Astrocyte (in vitro differentiated cells and primary cell): ENCODE data around the gene EPHB2. TPM values are rescaled to one million over a fixed set of nuclear protein-coding genes. Genes with fewer than 3 reads are reported as not detected.

Experiments
- DNase-seq: peaks from one replicate; pipeline ENCODE4 v3.0.0-alpha.2; 2010; ENCODE audit warnings: low read depth
- FAIRE-seq: peaks from 2 replicates; lab custom pipeline; 2011; peaks lifted over from hg19 to GRCh38; lab: Jason Lieb, UNC
- H2AFZ ChIP-seq: 2 replicates; pipeline ENCODE4 v1.6.0; 2012; ENCODE audit warnings: low read depth, low read length, inconsistent platforms
- H3K27ac ChIP-seq: 2 replicates; pipeline ENCODE4 v1.5.1; 2011; ENCODE audit warnings: low read depth, low read length, inconsistent platforms
- H3K27me3 ChIP-seq: 2 replicates; pipeline ENCODE4 v1.6.0; 2011; ENCODE audit warnings: low read length, inconsistent platforms; ENCODE audit not compliant: insufficient read depth
- H3K36me3 ChIP-seq: 2 replicates; pipeline ENCODE4 v1.5.1; 2011; ENCODE audit warnings: low read length, inconsistent platforms; ENCODE audit not compliant: insufficient read depth
- H3K4me1 ChIP-seq: 2 replicates; pipeline ENCODE4 v1.5.1; 2011; ENCODE audit warnings: low read length, inconsistent platforms; ENCODE audit not compliant: insufficient read depth
- H3K4me2 ChIP-seq: 2 replicates; pipeline ENCODE4 v1.6.0; 2012; ENCODE audit warnings: low read length, inconsistent platforms
- H3K4me3 ChIP-seq: 2 replicates; pipeline ENCODE4 v1.5.1; 2011; ENCODE audit warnings: low read depth, mild to moderate bottlenecking, low read length, inconsistent platforms; ENCODE audit not compliant: insufficient read depth
- H3K79me2 ChIP-seq: 2 replicates; pipeline ENCODE4 v1.6.0; 2012; ENCODE audit warnings: mild to moderate bottlenecking, low read length, inconsistent platforms; ENCODE audit not compliant: insufficient read depth
- H3K9ac ChIP-seq: 2 replicates; pipeline ENCODE4 v1.6.0; 2012; ENCODE audit warnings: mild to moderate bottlenecking, low read length, inconsistent platforms
- H3K9me3 ChIP-seq: 2 replicates; pipeline ENCODE4 v1.5.1; 2012; ENCODE audit warnings: low read depth, mild to moderate bottlenecking, low read length, inconsistent platforms; ENCODE audit not compliant: insufficient read depth
- H4K20me1 ChIP-seq: 2 replicates; pipeline ENCODE4 v1.6.0; 2012; ENCODE audit warnings: low read length, inconsistent platforms; ENCODE audit not compliant: insufficient read depth
- H3K27ac Mint-ChIP-seq: one replicate; pipeline ENCODE4 v1.8.0; 2021; ENCODE audit warnings: mild to moderate bottlenecking, mixed read lengths; ENCODE audit not compliant: unreplicated experiment
- H3K27me3 Mint-ChIP-seq: one replicate; pipeline ENCODE4 v1.8.0; 2021; ENCODE audit warnings: low read depth, mixed read lengths; ENCODE audit not compliant: unreplicated experiment
- H3K36me3 Mint-ChIP-seq: one replicate; pipeline ENCODE4 v1.8.0; 2021; ENCODE audit warnings: low read depth, mixed read lengths; ENCODE audit not compliant: unreplicated experiment
- H3K4me1 Mint-ChIP-seq: one replicate; pipeline ENCODE4 v1.8.0; 2021; ENCODE audit warnings: low read depth, mixed read lengths; ENCODE audit not compliant: unreplicated experiment
- H3K4me3 Mint-ChIP-seq: one replicate; pipeline ENCODE4 v1.8.0; 2021; ENCODE audit warnings: mild to moderate bottlenecking, moderate library complexity, mixed read lengths; ENCODE audit not compliant: unreplicated experiment
- H3K9me3 Mint-ChIP-seq: one replicate; pipeline ENCODE4 v1.8.0; 2021; ENCODE audit warnings: mild to moderate bottlenecking, mixed read lengths; ENCODE audit not compliant: unreplicated experiment
- CTCF ChIP-seq: IDR thresholded peaks from 2 replicates; pipeline ENCODE4 v1.5.1; 2011; ENCODE audit warnings: low read depth, mild to moderate bottlenecking, inconsistent platforms, low read length, moderate library complexity; ENCODE audit not compliant: insufficient read depth
- EZH2 ChIP-seq: IDR thresholded peaks from 2 replicates; pipeline ENCODE4 v1.6.1; 2012; ENCODE audit warnings: mild to moderate bottlenecking, low read length, inconsistent platforms; ENCODE audit not compliant: insufficient read depth
- total RNA-seq: library from RNA; stranded (reverse); gene quantifications from 2 replicates; pipeline ENCODE4 v1.2.1, GENCODE V29; 2021

The EPHB2 gene
- total RNA-seq, 1 donor from 2014 or later: 8.4 TPM

GRCh38 chr1:22801347-22801746, 90.7 kb downstream of the EPHB2 start:
- Histone ChIP-seq H4K20me1 (peaks cover 63% of the 10 kb centered on the region), H3K79me2 (peaks cover 24% of the 10 kb centered on the region), H3K4me2 (no peak overlapping the region), H3K9me3 (no peaks in the 10 kb centered on the region), H3K27ac (no peak overlapping the region), H3K4me3 (no peak overlapping the region), H2AFZ (no peak overlapping the region), H3K36me3 (no peaks in the 10 kb centered on the region), H3K4me1 (peaks cover 7% of the 10 kb centered on the region), H3K27me3 (no peaks in the 10 kb centered on the region), H3K9ac (no peak overlapping the region)
- H3K9me3 Mint-ChIP-seq: no peaks in the 10 kb centered on the region
- H3K27ac Mint-ChIP-seq: no peak overlapping the region
- TF ChIP-seq EZH2 (no peak), CTCF (no peak)
- peaks cover 40% of the 10 kb centered on the region for H3K27me3 Mint-ChIP-seq
- peaks cover 5% of the 10 kb centered on the region for H3K36me3 Mint-ChIP-seq
- H3K4me1 Mint-ChIP-seq: peaks cover 11% of the 10 kb centered on the region
- DNase-seq (no peak), FAIRE-seq (no peak)
- no peak overlapping the region for H3K4me3 Mint-ChIP-seq

- no peak overlapping the region for H3K9ac ChIP-seq
- H3K27ac ChIP-seq: no peak overlapping the region
- DNase-seq: no peak
- no peak overlapping the region for H3K4me2 ChIP-seq
- H3K27ac Mint-ChIP-seq: no peak overlapping the region
- H3K4me3 ChIP-seq: no peak overlapping the region
- peaks cover 7% of the 10 kb centered on the region for H3K4me1 ChIP-seq
- H2AFZ ChIP-seq: no peak overlapping the region
- peaks cover 60% of the 10 kb centered on the region for H4K20me1 ChIP-seq
- no peaks in the 10 kb centered on the region for H3K9me3 ChIP-seq
- H3K36me3 ChIP-seq: no peaks in the 10 kb centered on the region
- peaks cover 40% of the 10 kb centered on the region for H3K27me3 Mint-ChIP-seq
- H3K4me3 Mint-ChIP-seq: no peak overlapping the region
- H3K36me3 Mint-ChIP-seq: peaks cover 5% of the 10 kb centered on the region
- no peak for FAIRE-seq
- peaks cover 11% of the 10 kb centered on the region for H3K4me1 Mint-ChIP-seq
- no peaks in the 10 kb centered on the region for H3K9me3 Mint-ChIP-seq
- H3K27me3 ChIP-seq: no peaks in the 10 kb centered on the region
- no peak for TF ChIP-seq EZH2
- no peak for TF ChIP-seq CTCF
- H3K79me2 ChIP-seq: peaks cover 24% of the 10 kb centered on the region
These were observed 91.1 kb downstream of the EPHB2 start for GRCh38 chr1:22801761-22802160.

- TF ChIP-seq CTCF (no peak), EZH2 (no peak)
- H4K20me1 ChIP-seq: peaks cover 47% of the 10 kb centered on the region
- no peak overlapping the region for H3K27ac ChIP-seq
- H3K36me3 Mint-ChIP-seq: no peaks in the 10 kb centered on the region
- H2AFZ ChIP-seq: no peak overlapping the region
- H3K4me3 ChIP-seq: no peak overlapping the region
- H3K9ac ChIP-seq: no peak overlapping the region
- H3K27me3 ChIP-seq: no peaks in the 10 kb centered on the region
- H3K79me2 ChIP-seq: peaks cover 24% of the 10 kb centered on the region
- H3K36me3 ChIP-seq: no peaks in the 10 kb centered on the region
- FAIRE-seq (no peak), DNase-seq (peak; percentile 60)
- peaks cover 22% of the 10 kb centered on the region for H3K27me3 Mint-ChIP-seq
- no peaks in the 10 kb centered on the region for H3K9me3 ChIP-seq
- H3K4me2 ChIP-seq: no peak overlapping the region
- H3K27ac Mint-ChIP-seq: no peak overlapping the region
- H3K4me1 ChIP-seq: peaks cover 13% of the 10 kb centered on the region
- peaks cover 11% of the 10 kb centered on the region for H3K4me1 Mint-ChIP-seq
- H3K4me3 Mint-ChIP-seq: no peak overlapping the region
- no peaks in the 10 kb centered on the region for H3K9me3 Mint-ChIP-seq
These were observed 93.2 kb downstream of the EPHB2 start for GRCh38 chr1:22803833-22804232.
